C4-2B (cell line): Measurements from ENCODE around the gene DAPK1.

ENCODE experiments used
- CTCF ChIP-seq: fragments of 450-650 bp; conservative IDR thresholded peaks from 2 replicates; pipeline ENCODE4 v1.5.1; 2017; ENCODE audit warnings: mild to moderate bottlenecking
- ZFX ChIP-seq: fragments of 450-650 bp; IDR thresholded peaks from 2 replicates; pipeline ENCODE4 v1.6.1; 2017

DNA sequence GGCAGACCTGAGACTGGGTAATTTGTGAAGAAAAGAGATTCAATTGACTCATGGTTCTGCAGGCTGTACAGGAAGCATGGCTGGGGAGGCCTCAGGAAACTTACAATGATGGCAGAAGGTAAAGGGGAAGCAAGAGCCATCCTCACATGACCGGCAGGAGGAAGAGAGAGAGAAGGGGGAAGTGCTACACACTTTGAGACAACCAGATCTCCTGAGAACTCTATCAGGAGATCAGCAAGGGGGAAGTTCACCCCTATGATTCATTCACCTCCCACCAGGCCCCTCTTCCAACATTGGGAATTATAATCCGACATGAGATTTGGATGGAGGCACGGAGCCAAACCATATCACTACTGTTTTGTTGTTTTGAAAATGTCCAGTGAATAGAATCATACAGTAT lies 110.2 kb downstream of the DAPK1 start:
- TF ChIP-seq CTCF = no peak
- no peak for TF ChIP-seq ZFX
